Liver (tissue), 9 donors: Measurements from ENCODE around the gene FOXO1. TPM values are rescaled to one million over a fixed set of nuclear protein-coding genes. Genes with fewer than 3 reads are reported as not detected.

Source experiments
- DNase-seq: peaks from one replicate; pipeline ENCODE4 v3.0.0-alpha.2; 2017; ENCODE audit warnings: low spot score
- H3K27ac ChIP-seq, 2 donors: one replicate each; pipeline ENCODE4 v1.7.0; 2013; ENCODE audit warnings: inconsistent platforms in 2 of 2, low read length in 2 of 2, control low read depth in 1 of 2, low read depth in 1 of 2, mild to moderate bottlenecking in 1 of 2
- H3K27me3 ChIP-seq, 4 donors: one replicate each; pipeline versions ENCODE4 v1.6.1 to v1.7.0; 2013; ENCODE audit warnings: low read length in 3 of 4, inconsistent platforms in 1 of 4, mild to moderate bottlenecking in 1 of 4, moderate library complexity in 1 of 4; ENCODE audit not compliant: control insufficient read depth in 4 of 4, insufficient read depth in 4 of 4
- H3K36me3 ChIP-seq, 4 donors: one replicate each; pipeline versions ENCODE4 v1.6.1 to v1.7.0; 2013; ENCODE audit warnings: low read length in 3 of 4, mild to moderate bottlenecking in 3 of 4, low read depth in 1 of 4, moderate library complexity in 1 of 4; ENCODE audit not compliant: control insufficient read depth in 4 of 4, insufficient read depth in 3 of 4
- H3K4me1 ChIP-seq, 4 donors: one replicate each; pipeline versions ENCODE4 v1.6.1 to v1.7.0; 2013; ENCODE audit warnings: low read length in 3 of 4, mild to moderate bottlenecking in 3 of 4, moderate library complexity in 1 of 4; ENCODE audit not compliant: control insufficient read depth in 4 of 4, insufficient read depth in 4 of 4
- H3K4me3 ChIP-seq, 3 donors: one replicate each; pipeline versions ENCODE4 v1.6.1 to v1.7.0; 2013; ENCODE audit warnings: low read length in 3 of 3, control low read depth in 1 of 3, low read depth in 1 of 3, mild to moderate bottlenecking in 1 of 3
- H3K9ac ChIP-seq, 2 donors: one replicate each; pipeline ENCODE4 v1.7.0; 2013; ENCODE audit warnings: low read length in 2 of 2, mild to moderate bottlenecking in 2 of 2, moderate library complexity in 2 of 2, control low read depth in 1 of 2, low read depth in 1 of 2
- H3K9me3 ChIP-seq, 4 donors: one replicate each; pipeline versions ENCODE4 v1.6.1 to v1.7.0; 2013; ENCODE audit warnings: low read length in 3 of 4; ENCODE audit not compliant: control insufficient read depth in 4 of 4
- EGR1 ChIP-seq, 2 donors: IDR thresholded peaks; 2 replicates each; pipeline ENCODE4 v1.6.1; 2016 to 2018; ENCODE audit warnings: antibody characterized with exemption in 2 of 2, low read depth in 2 of 2
- FOXA1 ChIP-seq: IDR thresholded peaks from 2 replicates; pipeline ENCODE4 v1.6.1; 2016; ENCODE audit warnings: antibody characterized with exemption
- GABPA ChIP-seq, 2 donors: IDR thresholded peaks in 1 of 2; conservative IDR thresholded peaks in 1 of 2; 2 replicates each; pipeline ENCODE4 v1.6.1; 2016; ENCODE audit warnings: antibody characterized with exemption in 2 of 2, mild to moderate bottlenecking in 1 of 2, moderate library complexity in 1 of 2
- HNF4A ChIP-seq, 2 donors: conservative IDR thresholded peaks; 2 replicates each; pipeline ENCODE4 v1.6.1; 2016; ENCODE audit warnings: antibody characterized with exemption in 2 of 2, mild to moderate bottlenecking in 2 of 2
- HNF4G ChIP-seq: IDR thresholded peaks from 2 replicates; pipeline ENCODE4 v1.6.1; 2016; ENCODE audit warnings: antibody characterized with exemption
- JUND ChIP-seq, 2 donors: IDR thresholded peaks; 2 replicates each; pipeline ENCODE4 v1.6.1; 2016; ENCODE audit warnings: antibody characterized with exemption in 2 of 2
- MAX ChIP-seq: IDR thresholded peaks from 2 replicates; pipeline ENCODE4 v1.6.1; 2016; ENCODE audit warnings: antibody characterized with exemption
- NR2F2 ChIP-seq: IDR thresholded peaks from 2 replicates; pipeline ENCODE4 v1.6.1; 2016; ENCODE audit warnings: antibody characterized with exemption
- RAD21 ChIP-seq, 2 donors: IDR thresholded peaks; 2 replicates each; pipeline ENCODE4 v1.6.1; 2016; ENCODE audit warnings: antibody characterized with exemption in 2 of 2, mild to moderate bottlenecking in 2 of 2
- REST ChIP-seq: IDR thresholded peaks from 2 replicates; pipeline ENCODE4 v1.6.1; 2016; ENCODE audit warnings: antibody characterized with exemption, mild to moderate bottlenecking
- RXRA ChIP-seq, 2 donors: IDR thresholded peaks; 2 replicates each; pipeline ENCODE4 v1.6.1; 2017 to 2018; ENCODE audit warnings: antibody characterized with exemption in 2 of 2, mild to moderate bottlenecking in 1 of 2
- SP1 ChIP-seq: IDR thresholded peaks from 2 replicates; pipeline ENCODE4 v1.6.1; 2018; ENCODE audit warnings: antibody characterized with exemption, mild to moderate bottlenecking
- TAF1 ChIP-seq: conservative IDR thresholded peaks from 2 replicates; pipeline ENCODE4 v1.6.1; 2016; ENCODE audit warnings: antibody characterized with exemption, mild to moderate bottlenecking
- YY1 ChIP-seq: IDR thresholded peaks from 2 replicates; pipeline ENCODE4 v1.6.1; 2016; ENCODE audit warnings: antibody characterized with exemption, mild to moderate bottlenecking
- ZBTB33 ChIP-seq: IDR thresholded peaks from 2 replicates; pipeline ENCODE4 v1.6.1; 2016; ENCODE audit warnings: antibody characterized with exemption
- WGBS: extraction: QIAGEN DNeasy Blood & Tissue Kit; methylation state at CpG from one replicate; pipeline ENCODE4 v1.1.7; 2013; 5-methylcytosine and 5-hydroxymethylcytosine counted together
- polyA plus RNA-seq, 2 donors: library from polyadenylated mRNA; stranded (reverse) in 1 of 2; unstranded in 1 of 2; fragments of 200-250 nt in 1 of 2; fragments of >200 nt in 1 of 2; fragmentation: Nextera tagmentation in 1 of 2; extraction: Ambion mirVana in 1 of 2; gene quantifications; one replicate each; pipeline versions ENCODE4 v1.2.1 to v1.2.3, GENCODE V29; 2013 to 2015
- total RNA-seq, 2 donors: library from RNA; depleted of rRNA; stranded (reverse); fragments of >200 nt; gene quantifications; one replicate each; pipeline ENCODE4 v1.2.3, GENCODE V29; 2014
- TF ChIP-seq, protein P1 (sequence below): IDR thresholded peaks from 2 replicates; pipeline ENCODE4 v1.6.1; 2016; ENCODE audit warnings: antibody characterized with exemption
- TF ChIP-seq, protein P2 (sequence below): fragments of 150-350 bp; IDR thresholded peaks from 2 replicates; pipeline ENCODE4 v1.5.1; 2017; ENCODE audit warnings: improper control_type of control experiment, low read depth, low read length; ENCODE audit not compliant: missing input control
- donor health status: healthy.
- donor health status: healthy.
- donor health status: healthy.
- donor health status: healthy.
- donor health status: healthy.

FOXO1 gene
- total and polyA plus RNA-seq, 4 donors, result 5.4 to 23.6 (median 8.6) TPM

- H3K36me3 ChIP-seq, result no peaks in the 10 kb centered on the region
- peaks cover 0 to 6% (median 2%) of the 10 kb centered on the region in 4 donors for H3K4me1 ChIP-seq
- H3K27ac ChIP-seq, result no peak overlapping the region
- H3K4me3 ChIP-seq, result no peak overlapping the region
- H3K27me3 ChIP-seq, result no peaks in the 10 kb centered on the region
- TF ChIP-seq HNF4A (conservative IDR thresholded peaks at IDR 0.05), result peak in 1 of 2 donors; percentile 8
- no peak for TF ChIP-seq MAX
- TF ChIP-seq, protein P1, sequence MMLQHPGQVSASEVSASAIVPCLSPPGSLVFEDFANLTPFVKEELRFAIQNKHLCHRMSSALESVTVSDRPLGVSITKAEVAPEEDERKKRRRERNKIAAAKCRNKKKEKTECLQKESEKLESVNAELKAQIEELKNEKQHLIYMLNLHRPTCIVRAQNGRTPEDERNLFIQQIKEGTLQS, result no peak
- peak in 1 of 2 donors; percentile 13 for TF ChIP-seq RAD21 (IDR thresholded peaks at IDR 0.05)
- TF ChIP-seq REST, result no peak
- TF ChIP-seq JUND (IDR thresholded peaks at IDR 0.05), result no peak
- no peak for DNase-seq
- WGBS, result 82% methylated on average over 6 of the region's 6 CpGs
- H3K9ac ChIP-seq, result no peak overlapping the region
- no peaks in the 10 kb centered on the region for H3K9me3 ChIP-seq
These were observed 113.5 kb downstream of the FOXO1 start for GRCh38 chr13:40552895-40553294.

GRCh38 chr13:40550130-40550529, 116.3 kb downstream of the FOXO1 start:
- H3K36me3 ChIP-seq, result no peaks in the 10 kb centered on the region
- TF ChIP-seq MAX (no peak), RXRA (IDR thresholded peaks at IDR 0.05) (peak in 1 of 2 donors; percentile 13)
- no peak for DNase-seq
- no peaks in the 10 kb centered on the region for H3K27me3 ChIP-seq
- H3K4me1 ChIP-seq, result peaks cover 0 to 6% (median 2%) of the 10 kb centered on the region in 4 donors
- 78% methylated on average over 2 of the region's 2 CpGs for WGBS
- H3K9me3 ChIP-seq, result no peaks in the 10 kb centered on the region
- H3K27ac ChIP-seq, result no peak overlapping the region
- H3K4me3 ChIP-seq, result no peak overlapping the region
- no peak overlapping the region for H3K9ac ChIP-seq

DNA sequence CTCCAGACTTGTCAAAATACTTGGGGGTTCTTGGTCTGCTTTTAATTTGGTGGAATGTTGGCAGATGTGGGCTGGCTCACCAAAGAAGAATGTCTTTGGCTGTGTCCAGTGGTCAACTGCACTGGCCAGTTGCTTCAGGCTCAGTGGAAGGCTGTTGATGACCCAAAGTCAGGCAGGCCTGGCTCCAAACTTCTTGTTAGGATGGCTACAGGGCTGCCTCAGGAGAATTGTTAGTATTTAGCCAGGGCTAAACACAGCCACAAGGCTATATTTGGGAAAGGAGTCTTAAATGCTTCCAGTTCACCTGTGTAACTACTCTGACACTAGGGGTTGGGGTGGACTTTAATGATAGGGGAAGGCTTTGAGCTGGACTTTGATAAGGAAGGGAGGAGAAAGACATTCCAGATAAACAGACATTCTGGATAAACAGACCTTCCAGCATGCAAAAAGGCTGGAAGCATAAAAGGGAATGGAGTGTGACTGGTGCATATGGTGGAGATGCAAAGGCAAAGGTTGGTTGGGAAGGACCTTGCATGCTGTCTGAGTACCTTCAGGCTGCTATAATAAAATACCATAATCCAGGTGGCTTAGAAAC, 116.8 kb downstream of the FOXO1 start:
- DNase-seq, result no peak
- H3K4me3 ChIP-seq, result no peak overlapping the region
- H3K4me1 ChIP-seq, result peaks cover 0 to 6% (median 2%) of the 10 kb centered on the region in 4 donors
- H3K9ac ChIP-seq, result no peak overlapping the region
- H3K27ac ChIP-seq, result no peak overlapping the region
- H3K36me3 ChIP-seq, result no peaks in the 10 kb centered on the region
- H3K27me3 ChIP-seq, result no peaks in the 10 kb centered on the region
- no peaks in the 10 kb centered on the region for H3K9me3 ChIP-seq
- TF ChIP-seq ZBTB33 (no peak), NR2F2 (no peak), GABPA (IDR thresholded peaks at IDR 0.05 in 1 of 2, conservative IDR thresholded peaks at IDR 0.05 in 1 of 2) (no peak), RXRA (IDR thresholded peaks at IDR 0.05) (no peak), HNF4A (conservative IDR thresholded peaks at IDR 0.05) (no peak), HNF4G (no peak), YY1 (no peak), RAD21 (IDR thresholded peaks at IDR 0.05) (no peak), FOXA1 (no peak), SP1 (no peak), JUND (IDR thresholded peaks at IDR 0.05) (no peak), EGR1 (IDR thresholded peaks at IDR 0.05; ENCODE audit: low read depth in 2 of 2) (no peak), TAF1 (no peak), MAX (no peak)
- TF ChIP-seq, protein P2, sequence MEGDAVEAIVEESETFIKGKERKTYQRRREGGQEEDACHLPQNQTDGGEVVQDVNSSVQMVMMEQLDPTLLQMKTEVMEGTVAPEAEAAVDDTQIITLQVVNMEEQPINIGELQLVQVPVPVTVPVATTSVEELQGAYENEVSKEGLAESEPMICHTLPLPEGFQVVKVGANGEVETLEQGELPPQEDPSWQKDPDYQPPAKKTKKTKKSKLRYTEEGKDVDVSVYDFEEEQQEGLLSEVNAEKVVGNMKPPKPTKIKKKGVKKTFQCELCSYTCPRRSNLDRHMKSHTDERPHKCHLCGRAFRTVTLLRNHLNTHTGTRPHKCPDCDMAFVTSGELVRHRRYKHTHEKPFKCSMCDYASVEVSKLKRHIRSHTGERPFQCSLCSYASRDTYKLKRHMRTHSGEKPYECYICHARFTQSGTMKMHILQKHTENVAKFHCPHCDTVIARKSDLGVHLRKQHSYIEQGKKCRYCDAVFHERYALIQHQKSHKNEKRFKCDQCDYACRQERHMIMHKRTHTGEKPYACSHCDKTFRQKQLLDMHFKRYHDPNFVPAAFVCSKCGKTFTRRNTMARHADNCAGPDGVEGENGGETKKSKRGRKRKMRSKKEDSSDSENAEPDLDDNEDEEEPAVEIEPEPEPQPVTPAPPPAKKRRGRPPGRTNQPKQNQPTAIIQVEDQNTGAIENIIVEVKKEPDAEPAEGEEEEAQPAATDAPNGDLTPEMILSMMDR, result no peak
- TF ChIP-seq, protein P1, result no peak
